Measurements from ENCODE around the gene APEX1. TPM values are rescaled to one million over a fixed set of nuclear protein-coding genes. Genes with fewer than 3 reads are reported as not detected.

Gene APEX1
- total and polyA plus RNA-seq, 2 of the 8 experiments (the other 6 are each of a cell fraction or from before 2014, with no cell fraction given): 384 to 700 TPM

DNA sequence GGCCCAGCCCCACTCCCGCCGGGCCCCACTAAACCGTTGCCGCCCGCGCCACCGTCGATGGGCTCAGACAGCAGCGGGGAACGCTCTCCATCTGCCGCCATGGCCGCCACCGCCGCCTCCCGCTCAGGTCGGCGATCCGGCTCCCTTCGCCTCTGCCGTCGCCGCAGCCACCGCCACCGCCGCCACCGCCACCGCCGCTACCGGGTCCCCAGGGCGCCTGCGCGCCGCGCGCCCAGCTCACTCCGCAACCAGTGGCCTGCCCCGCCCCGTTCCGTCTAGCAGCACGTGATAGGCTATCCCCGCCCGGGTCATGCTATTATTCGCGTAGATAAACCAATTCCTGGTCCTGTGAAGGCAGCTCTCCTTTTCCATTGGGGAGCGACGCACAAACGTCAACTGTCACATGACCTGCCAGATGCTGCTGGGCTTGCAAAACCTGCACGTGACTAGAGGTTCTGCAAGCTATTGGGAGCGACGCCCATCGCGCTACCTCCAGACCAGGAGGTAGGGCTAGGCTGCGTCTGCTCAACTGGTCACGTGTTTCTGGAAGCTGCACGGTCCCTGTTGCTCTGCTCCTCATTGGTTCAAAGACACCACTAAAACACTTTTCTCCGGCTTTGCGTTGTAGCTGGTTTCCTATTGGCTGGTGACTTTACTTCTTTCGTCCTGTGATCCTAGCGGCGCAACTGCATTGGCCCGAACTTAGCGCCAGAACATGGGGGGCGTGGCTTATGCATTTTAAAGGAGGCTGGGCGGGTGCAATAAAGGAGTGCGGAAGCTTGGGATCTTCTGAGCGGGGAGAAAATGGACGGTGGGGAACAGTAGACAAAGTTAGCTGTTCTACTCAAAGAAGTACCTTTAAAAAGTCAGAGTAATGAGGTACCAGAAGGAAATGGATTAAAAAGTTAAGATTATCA is 6.5 kb downstream of the APEX1 start, which contains the start of gene PIP4P1 (continued):
- TF ChIP-seq, protein P1, sequence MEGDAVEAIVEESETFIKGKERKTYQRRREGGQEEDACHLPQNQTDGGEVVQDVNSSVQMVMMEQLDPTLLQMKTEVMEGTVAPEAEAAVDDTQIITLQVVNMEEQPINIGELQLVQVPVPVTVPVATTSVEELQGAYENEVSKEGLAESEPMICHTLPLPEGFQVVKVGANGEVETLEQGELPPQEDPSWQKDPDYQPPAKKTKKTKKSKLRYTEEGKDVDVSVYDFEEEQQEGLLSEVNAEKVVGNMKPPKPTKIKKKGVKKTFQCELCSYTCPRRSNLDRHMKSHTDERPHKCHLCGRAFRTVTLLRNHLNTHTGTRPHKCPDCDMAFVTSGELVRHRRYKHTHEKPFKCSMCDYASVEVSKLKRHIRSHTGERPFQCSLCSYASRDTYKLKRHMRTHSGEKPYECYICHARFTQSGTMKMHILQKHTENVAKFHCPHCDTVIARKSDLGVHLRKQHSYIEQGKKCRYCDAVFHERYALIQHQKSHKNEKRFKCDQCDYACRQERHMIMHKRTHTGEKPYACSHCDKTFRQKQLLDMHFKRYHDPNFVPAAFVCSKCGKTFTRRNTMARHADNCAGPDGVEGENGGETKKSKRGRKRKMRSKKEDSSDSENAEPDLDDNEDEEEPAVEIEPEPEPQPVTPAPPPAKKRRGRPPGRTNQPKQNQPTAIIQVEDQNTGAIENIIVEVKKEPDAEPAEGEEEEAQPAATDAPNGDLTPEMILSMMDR (IDR thresholded peaks at IDR 0.05; ENCODE audit: control extremely low read depth in 1 of 3, insufficient read depth in 1 of 3, low read depth in 1 of 3, low read length in 3 of 3): no peak
- TF ChIP-seq POLR2A (IDR thresholded peaks at IDR 0.05; ENCODE audit: control extremely low read depth in 1 of 2, low read depth in 2 of 2, low read length in 2 of 2): peak; percentile 71 to 80
- TF ChIP-seq JUND (IDR thresholded peaks at IDR 0.05; ENCODE audit: low read length): no peak
- TF ChIP-seq, protein P2, sequence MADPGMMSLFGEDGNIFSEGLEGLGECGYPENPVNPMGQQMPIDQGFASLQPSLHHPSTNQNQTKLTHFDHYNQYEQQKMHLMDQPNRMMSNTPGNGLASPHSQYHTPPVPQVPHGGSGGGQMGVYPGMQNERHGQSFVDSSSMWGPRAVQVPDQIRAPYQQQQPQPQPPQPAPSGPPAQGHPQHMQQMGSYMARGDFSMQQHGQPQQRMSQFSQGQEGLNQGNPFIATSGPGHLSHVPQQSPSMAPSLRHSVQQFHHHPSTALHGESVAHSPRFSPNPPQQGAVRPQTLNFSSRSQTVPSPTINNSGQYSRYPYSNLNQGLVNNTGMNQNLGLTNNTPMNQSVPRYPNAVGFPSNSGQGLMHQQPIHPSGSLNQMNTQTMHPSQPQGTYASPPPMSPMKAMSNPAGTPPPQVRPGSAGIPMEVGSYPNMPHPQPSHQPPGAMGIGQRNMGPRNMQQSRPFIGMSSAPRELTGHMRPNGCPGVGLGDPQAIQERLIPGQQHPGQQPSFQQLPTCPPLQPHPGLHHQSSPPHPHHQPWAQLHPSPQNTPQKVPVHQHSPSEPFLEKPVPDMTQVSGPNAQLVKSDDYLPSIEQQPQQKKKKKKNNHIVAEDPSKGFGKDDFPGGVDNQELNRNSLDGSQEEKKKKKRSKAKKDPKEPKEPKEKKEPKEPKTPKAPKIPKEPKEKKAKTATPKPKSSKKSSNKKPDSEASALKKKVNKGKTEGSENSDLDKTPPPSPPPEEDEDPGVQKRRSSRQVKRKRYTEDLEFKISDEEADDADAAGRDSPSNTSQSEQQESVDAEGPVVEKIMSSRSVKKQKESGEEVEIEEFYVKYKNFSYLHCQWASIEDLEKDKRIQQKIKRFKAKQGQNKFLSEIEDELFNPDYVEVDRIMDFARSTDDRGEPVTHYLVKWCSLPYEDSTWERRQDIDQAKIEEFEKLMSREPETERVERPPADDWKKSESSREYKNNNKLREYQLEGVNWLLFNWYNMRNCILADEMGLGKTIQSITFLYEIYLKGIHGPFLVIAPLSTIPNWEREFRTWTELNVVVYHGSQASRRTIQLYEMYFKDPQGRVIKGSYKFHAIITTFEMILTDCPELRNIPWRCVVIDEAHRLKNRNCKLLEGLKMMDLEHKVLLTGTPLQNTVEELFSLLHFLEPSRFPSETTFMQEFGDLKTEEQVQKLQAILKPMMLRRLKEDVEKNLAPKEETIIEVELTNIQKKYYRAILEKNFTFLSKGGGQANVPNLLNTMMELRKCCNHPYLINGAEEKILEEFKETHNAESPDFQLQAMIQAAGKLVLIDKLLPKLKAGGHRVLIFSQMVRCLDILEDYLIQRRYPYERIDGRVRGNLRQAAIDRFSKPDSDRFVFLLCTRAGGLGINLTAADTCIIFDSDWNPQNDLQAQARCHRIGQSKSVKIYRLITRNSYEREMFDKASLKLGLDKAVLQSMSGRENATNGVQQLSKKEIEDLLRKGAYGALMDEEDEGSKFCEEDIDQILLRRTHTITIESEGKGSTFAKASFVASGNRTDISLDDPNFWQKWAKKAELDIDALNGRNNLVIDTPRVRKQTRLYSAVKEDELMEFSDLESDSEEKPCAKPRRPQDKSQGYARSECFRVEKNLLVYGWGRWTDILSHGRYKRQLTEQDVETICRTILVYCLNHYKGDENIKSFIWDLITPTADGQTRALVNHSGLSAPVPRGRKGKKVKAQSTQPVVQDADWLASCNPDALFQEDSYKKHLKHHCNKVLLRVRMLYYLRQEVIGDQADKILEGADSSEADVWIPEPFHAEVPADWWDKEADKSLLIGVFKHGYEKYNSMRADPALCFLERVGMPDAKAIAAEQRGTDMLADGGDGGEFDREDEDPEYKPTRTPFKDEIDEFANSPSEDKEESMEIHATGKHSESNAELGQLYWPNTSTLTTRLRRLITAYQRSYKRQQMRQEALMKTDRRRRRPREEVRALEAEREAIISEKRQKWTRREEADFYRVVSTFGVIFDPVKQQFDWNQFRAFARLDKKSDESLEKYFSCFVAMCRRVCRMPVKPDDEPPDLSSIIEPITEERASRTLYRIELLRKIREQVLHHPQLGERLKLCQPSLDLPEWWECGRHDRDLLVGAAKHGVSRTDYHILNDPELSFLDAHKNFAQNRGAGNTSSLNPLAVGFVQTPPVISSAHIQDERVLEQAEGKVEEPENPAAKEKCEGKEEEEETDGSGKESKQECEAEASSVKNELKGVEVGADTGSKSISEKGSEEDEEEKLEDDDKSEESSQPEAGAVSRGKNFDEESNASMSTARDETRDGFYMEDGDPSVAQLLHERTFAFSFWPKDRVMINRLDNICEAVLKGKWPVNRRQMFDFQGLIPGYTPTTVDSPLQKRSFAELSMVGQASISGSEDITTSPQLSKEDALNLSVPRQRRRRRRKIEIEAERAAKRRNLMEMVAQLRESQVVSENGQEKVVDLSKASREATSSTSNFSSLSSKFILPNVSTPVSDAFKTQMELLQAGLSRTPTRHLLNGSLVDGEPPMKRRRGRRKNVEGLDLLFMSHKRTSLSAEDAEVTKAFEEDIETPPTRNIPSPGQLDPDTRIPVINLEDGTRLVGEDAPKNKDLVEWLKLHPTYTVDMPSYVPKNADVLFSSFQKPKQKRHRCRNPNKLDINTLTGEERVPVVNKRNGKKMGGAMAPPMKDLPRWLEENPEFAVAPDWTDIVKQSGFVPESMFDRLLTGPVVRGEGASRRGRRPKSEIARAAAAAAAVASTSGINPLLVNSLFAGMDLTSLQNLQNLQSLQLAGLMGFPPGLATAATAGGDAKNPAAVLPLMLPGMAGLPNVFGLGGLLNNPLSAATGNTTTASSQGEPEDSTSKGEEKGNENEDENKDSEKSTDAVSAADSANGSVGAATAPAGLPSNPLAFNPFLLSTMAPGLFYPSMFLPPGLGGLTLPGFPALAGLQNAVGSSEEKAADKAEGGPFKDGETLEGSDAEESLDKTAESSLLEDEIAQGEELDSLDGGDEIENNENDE (IDR thresholded peaks at IDR 0.05; ENCODE audit: insufficient replicate concordance, low read length): no peak
- TF ChIP-seq, protein P3, sequence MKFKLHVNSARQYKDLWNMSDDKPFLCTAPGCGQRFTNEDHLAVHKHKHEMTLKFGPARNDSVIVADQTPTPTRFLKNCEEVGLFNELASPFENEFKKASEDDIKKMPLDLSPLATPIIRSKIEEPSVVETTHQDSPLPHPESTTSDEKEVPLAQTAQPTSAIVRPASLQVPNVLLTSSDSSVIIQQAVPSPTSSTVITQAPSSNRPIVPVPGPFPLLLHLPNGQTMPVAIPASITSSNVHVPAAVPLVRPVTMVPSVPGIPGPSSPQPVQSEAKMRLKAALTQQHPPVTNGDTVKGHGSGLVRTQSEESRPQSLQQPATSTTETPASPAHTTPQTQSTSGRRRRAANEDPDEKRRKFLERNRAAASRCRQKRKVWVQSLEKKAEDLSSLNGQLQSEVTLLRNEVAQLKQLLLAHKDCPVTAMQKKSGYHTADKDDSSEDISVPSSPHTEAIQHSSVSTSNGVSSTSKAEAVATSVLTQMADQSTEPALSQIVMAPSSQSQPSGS (IDR thresholded peaks at IDR 0.05; ENCODE audit: low read length): no peak
